Fibroblast of skin of right quadriceps (primary cell): ENCODE data around the gene NATD1.
A peak's percentile ranks its signal among the peaks of the same experiment; 100 is the strongest.
"Not testable (repeated sequence)": the region's sequence is repeated elsewhere in the genome, so short reads cannot be mapped to it uniquely, and the experiment has no call there.

ENCODE experiments used
- DNase-seq: peaks from one replicate; pipeline ENCODE4 v3.0.0-alpha.2; 2013

The NATD1 gene

DNA sequence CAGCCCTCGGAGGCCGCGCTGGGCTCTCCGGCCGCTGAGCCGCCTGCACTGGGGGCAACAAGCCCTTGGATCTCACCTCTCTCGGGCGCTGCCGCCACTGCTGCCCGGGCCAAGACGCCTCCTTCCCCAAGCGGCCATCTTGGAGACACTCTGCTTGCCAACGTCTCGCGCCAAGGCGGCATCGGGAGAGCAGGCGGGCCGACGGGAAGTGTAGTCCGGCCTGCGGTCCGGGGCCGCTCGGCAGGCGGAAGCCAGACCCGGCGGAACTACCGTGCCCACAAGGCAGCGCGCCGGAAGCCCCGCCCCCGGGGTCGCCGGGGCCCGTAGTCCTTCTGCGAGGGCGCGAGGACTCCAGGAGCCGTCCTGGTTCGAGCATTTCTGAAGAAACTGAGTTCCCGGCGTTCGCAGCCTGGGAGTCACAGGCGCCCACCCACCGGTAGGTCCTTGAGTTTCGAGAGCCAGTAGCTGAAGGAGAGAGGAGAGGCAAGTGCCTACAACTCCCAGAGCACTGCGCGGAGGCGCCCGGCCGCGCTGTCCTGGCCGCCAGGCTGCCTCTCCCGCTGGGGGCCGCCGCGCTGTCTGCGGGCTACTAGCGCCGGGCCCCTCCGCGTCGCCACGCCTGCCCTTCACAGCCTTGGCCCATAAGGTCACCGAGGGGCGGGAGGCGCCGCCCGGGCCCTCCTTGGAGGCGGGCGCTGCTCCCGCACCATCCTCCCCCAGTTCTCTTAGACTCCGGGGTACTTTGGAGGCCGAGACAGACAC is 39.0 kb downstream of the NATD1 start, which contains the start of gene TMEM11:
Gene TMEM11 (minus strand): TSS at position 147 of the 762 bp plus-strand sequence. CDS start 9 bp downstream, at position 138.
- peak; percentile 92 for DNase-seq

DNA sequence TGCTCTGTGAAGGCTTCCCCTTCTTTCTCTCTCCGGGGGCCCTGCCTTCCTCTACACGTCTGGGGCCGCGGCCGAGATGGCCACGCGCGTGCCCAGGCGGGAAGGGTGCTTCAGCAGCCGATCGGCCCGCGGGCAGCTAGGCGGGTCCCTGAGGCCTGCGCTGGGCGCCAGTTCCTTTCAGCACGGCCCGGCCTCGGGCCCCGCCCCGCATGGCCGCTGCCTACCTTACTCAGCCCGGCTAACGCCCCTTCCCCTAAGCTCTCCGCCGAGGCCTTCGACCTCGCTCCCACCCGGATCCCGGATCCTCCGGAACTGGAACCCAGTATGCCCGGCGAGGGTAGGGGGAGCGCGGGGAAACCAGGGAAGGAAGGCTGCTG is 39.6 kb downstream of the NATD1 start:
- no peak for DNase-seq

DNA sequence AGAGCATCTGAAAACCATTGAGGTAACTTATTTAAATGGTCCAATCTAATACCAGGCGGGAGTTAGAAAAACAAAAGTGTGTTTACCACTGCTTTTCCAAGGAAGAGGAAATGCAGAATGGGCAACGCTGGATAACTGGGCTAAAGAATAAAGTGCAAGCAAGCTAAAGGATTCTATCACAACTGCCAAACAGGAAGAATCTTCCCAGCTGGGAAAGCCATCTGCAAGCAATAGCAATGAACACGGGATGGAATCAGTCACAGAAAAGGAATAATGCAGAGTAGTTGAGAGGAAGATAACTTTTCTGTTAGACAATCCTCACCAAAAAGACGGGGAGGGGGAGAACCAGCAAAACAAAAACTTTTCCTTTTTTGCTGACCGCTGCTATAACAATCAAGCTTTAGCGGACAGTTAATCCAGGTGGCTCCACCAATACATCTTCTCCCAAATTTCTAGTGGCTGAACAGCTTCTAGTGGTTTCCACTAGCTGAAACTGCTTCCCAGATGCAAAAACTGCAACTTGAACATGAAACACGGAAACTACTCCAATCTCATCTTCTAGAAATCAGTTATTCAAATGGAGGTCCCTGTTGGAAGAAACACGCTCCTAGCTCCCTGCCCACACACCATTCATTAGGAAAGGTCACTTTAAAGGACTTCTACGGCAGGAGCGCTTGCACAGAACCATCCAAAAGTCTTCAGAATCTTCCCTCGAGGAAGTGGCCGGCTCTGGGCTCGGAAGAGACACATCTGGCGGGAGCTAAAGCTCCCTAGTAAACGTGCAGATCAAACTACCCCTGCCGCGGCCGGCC is 40.2 kb downstream of the NATD1 start:
- DNase-seq, result no peak

DNA sequence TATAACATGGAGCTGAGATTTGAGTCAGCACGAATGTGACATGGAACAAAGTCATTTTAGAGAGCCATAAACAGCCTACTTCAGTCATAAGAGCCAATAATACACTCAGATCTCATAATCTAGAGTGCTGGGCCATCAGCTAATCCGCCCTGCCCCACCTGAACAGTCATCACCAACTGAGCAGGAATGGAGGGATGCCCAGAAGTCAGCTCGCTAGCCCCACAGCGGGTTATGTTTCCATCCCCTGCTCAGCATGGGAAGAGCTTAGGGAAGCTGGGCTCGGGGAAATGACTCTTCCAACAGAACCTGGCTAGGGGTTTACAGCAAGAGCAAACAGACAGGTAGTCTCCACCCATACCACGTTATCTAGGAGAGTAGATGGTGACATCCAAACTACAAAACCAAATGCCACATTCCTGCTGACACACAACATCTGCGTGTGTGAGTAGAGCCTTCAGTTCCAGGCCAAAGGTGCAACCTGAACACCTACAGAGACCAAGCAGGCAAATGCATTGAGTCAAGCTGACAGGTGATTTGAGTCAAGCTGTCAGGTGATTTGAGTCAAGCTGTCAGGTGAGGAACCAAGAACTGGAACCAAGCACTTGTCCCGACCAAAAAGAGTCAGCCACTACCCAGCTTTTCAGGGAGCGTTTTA is 41.3 kb downstream of the NATD1 start:
- DNase-seq, result no peak

DNA sequence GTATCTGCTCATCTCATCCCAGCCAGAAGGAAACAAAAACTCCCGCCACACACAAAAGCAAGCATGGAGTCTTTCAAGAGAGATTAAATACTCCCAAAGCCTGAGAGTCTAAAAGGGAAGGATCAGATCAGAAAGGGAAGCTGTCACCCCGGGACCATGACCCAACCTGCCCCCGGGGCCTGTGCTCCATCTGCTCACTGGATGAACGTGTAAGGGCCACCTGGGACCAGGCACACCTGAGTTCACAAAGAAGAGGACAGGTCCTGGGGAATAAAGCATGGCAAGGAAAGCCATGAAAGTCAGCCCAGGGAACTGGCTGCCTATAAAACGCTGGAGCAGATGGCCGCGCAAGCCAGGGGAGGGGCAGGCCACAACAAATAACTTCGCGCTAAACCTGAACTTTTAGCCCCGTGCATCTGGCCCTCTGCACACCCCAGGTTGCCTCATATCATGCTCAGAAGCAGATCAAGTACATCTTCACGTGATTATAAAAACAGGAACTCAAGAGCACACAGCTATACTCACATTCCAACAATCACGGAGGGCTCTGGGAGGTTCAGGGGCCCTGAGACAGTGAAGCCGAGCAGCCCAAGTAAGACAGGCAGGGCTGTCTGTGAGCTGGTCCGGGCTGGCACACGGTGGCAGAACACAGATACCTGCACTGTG is 42.7 kb downstream of the NATD1 start:
- DNase-seq, result no peak

DNA sequence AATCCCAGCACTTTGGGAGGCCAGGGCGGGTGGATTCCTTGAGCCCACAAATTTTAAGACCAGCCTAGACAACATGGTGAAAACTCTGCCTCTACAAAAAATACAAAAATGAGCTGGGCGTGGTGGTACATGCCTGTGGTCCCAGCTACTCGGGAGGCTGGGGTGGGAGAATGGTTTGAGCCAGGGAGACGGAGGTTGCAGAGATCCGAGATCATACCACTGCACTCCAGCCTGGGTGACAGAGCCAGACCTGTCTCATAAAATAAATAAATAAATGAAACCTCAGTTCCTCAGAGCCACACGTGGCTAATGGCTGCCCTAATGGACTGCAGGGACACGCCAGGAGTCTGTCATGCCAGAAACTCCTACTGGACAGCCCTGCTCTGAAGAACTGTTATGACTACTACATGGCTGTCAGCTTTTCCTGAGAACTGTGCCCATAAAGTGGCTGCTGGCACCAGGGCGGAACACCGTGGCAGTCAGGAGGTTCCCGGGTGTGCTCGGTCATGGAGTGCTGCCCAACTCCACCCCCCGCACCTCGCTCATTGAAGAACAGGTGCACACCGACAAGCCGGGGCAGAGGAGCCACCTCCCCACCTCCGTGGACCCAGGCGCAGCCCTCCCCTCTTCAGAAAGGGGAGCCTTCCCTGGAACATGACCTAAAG is 43.6 kb downstream of the NATD1 start:
- DNase-seq, result no peak

DNA sequence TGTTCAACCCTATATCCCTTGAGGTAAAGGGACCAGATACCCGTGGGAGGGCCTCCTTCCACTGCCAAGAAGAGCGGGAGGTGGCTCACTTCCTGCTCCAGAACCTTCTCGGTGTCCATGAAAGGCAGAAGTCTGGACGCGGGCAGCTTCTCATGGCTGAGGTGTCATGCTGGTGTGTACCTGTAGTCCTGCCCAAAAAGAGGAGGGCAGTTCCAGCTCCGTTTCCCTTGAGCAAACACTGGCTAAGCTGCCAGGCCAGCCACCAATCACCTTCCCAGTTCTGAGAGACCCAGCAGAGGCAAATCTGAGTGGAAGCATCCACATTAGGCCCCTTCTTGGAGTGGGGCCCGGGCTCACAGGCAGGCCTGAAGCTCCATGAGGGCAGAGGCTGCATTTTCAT is 44.9 kb downstream of the NATD1 start:
- no peak for DNase-seq

DNA sequence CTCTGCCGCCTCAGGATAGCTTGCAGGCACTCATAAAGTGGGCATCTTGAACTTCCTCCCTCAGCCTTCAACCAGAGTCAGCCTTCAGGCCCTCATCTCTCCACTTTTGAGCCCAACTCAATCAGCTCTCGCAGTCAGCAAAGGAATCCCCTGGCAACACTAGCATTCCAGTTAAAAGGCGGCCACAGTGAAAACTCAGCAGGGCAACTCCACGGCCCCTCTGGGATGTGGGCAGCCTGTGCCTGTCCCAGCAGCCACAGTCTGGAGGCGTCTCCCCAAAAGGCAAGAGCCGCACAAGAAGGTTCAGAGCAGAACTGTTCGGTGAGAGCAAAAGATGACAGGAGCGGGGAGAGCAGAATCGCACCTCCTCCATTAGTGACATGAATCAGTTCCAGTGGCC is 48.3 kb downstream of the NATD1 start:
- DNase-seq, result no peak

DNA sequence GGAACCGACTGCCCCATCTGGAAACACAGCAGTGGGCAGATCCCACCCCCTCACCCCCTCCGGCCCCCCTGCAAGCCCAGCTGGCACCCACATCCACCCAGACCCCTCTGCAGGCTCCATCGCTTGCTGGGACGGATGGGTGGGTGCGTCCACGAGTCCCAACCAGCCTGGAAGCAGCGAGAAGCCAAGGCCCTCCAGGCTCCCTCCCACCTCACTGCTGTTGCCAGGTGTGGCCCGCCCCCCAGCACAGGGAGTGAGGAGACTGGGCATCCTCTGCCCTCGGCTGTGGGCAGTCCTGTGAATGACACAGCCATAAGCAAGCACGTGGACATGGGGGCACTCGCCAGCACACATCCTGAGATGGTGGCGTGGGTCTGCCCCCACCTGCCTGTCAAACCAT is 50.7 kb downstream of the NATD1 start:
- no peak for DNase-seq

DNA sequence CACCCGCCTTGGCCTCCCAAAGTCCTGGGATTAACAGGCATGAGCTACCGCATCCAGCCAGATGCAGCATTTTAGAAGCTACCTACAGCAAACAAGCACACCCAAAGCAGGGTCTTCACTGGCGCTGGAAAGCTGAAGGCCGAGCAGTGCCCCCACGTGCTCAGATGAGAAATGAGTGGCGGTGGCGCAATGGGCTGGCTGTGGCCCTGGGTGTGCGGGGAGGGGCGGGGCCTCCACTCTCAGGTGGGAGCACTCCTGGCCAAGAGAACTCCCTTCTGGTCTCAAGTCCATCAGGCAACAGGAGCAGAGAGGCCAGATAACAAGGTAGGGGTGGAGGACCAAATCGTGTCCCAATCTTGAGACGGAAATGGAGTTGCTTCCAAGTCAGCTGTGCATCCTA is 51.3 kb downstream of the NATD1 start:
- DNase-seq, result no peak

DNA sequence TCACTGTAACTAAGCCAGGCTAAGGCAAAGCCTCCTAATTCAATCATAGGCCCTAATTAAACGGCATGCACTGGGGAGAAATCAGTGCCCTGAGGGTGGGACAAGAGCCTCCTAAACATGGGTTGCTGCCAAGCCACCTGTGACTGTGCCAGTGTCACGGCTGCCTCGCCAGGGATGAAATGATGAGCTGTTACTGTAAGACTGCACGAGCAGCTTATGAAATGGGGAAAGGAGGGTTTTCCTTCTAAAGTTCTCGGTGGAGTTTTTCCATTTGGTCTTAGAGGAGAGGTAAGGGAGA is 52.0 kb downstream of the NATD1 start:
- no peak for DNase-seq

DNA sequence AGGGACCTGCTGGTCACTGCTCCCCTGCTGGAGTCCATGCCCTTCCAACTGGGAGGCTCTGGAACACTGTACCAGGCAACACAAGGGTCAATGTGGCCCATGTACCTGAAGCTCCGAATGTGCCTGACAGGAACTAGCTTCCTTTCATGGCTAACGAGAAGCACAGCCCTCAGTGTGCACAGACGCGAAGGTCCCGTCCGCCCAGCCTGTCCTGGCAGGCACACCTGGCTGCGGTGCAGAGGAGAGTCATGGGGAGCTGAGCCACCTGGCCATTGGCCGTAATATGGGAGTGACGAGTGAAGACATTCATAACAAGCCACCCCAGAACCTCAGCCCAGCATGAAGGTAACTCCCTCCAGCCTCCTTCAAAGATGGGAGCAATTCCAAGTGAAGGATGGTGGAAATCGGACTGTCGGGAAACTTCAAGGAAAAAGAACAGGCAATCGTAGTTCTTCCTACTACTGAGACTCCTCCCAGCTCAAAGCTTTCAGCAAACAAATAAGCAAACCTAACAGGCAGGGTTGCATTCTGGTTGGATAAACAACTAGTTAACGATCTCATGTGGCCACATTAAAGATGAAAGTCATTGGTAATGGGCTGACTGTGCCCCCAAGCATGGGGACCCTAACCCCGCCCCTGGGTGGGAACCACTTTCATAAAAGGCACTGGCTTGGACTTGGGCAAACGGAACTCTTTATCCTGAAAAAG is 52.5 kb downstream of the NATD1 start:
- DNase-seq, result no peak

DNA sequence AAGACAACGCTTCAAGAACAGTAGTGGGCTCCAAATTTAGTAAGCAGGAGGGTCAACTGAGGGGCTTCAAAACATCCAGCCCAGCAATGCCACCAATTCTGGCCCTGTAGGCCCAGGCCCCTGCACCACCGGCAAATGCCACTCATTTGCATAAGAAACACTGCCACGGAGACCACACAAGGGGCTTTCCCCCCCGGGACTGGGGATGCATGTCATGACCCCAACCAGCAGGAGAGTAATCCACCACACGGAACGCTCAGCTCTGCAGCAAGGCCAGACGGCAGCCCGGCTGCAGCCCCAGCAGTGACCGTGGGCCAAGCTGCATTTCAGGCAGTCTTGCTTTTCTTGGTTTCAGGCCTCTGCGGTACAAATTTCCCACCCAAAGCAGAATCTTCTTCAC is 53.4 kb downstream of the NATD1 start:
- no peak for DNase-seq

DNA sequence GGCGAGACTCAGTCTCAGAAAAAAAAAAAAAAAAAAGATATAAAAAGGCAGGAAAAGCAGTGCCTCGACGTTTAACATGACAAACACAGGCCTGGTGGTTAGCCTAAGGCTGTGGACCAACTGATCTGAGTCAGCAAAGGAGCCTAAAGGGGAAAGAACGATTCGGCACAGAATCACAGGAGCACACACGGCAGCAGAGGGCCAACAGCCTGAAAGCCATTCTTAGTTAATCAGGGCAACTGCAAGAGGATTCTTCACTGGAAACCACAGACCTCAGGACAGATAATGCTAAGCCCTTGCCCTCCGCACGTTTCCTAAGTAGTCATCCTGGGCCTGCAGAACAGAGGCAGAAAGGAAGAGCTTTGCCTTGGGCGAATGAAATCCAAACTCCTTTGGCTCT is 53.9 kb downstream of the NATD1 start:
- DNase-seq, result peak; percentile 38

DNA sequence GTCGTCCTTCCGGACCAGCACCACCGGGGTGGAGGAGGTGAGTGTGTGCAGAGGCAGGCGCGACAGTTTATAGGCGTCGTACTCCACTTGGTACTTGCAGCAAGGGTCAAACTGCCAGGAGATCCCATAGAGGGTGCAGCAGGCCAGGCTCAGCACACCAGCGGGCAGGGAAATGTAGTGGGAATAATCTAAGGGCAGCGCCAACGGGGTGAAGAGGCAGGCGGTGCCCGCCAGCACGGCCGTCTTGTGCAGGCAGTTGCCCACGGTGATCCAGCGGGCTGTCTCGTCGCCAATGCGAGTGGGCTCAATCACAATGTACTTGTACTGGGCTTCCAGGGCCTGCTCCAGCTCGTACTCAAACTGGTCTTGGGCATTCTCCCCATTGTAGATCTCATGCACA is 54.8 kb downstream of the NATD1 start:
- no peak for DNase-seq

DNA sequence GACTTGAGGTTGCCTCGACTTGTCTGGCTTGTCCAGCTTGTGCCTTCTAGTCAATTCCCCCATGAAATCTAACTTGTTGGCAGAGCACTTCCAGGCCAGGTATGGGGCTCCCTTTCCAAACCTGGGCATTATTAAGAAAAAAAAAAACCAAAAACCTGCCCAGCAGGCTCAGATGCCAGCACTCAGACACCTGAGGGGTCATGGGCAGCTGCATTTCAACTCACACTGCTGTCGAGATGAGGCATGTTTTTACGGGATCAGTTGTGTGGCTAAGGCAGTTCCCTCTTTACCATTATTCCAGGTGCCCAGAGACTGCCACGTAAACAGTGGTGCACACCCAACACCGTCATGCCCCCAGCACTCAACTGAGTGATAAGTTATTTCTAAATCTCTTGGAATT is 57.1 kb downstream of the NATD1 start:
- DNase-seq, result no peak

DNA sequence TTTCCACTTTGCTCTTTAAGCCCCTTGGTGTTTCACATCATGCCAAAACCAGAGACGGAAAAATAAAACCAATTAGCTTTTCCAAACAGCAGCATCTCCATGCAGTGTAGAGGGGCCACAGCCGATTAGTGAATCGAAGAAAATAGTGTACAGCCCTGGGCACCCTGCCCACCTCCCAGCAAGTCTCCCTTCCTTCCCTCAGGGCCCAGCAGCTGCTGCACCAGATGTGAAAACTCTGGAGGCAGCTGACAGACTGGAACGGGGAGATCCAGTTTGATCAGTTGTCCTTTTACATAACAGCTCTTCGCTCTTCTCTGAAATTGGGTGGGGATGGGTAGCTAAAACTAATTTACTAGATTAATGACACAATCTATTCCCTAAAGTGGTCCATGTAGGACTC is 58.5 kb downstream of the NATD1 start:
- no peak for DNase-seq

DNA sequence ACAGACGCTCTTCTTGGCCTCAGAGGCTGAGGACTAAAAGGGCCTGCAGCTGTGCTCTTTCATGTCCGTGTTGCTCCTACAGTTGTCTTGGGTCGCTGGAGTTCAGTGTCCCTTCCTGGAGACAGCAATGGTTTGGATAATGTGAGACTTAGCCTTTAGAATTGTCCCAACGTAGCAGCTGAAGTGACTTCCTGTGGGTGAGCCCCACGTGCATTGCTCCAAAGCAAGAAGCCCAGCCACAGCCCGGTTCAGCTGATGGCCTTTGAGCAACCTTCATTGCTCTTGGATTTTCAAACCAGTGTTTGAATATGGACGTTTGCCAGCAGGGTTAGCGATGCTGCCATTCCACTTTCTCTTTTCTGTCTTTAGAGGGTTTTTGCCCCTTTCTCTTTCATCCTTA is 59.0 kb downstream of the NATD1 start:
- no peak for DNase-seq

DNA sequence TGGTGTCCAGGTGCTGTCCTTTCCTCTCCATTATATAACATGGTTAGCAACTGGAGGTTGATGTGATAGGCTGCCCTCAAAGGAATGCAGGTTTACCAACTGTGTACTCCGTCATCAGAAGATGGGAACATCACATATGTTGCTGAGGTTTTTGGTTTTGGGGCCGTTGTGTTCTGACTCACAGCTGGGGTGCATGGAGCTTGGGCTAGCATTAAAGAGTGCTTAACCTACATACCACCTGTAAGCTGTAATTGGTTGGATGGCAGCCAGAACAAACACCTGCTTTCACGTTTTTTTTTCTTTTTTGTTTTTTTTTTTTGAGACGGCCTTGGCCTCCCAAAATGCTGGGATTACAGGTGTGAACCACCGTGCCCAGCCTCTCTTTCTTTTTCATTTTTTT is 60.2 kb downstream of the NATD1 start:
- no peak for DNase-seq

DNA sequence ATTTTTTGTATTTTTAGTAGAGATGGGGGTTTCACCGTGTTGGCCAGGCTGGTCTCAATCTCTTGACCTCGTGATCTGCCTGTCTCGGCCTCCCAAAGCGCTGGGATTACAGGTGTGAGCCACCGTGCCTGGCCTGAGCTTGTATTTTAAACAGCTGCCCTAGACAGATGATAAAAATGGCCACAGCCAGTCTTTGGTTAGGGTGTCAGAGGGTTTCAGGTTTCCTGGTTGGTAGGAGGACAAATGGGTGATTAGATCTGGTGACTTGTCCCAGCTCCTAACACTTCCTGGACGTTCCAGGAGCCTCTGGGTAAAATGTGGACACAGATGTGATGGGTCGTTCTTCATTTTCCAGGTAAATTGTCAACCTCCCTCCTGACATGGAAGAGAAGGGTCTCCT is 60.8 kb downstream of the NATD1 start:
- DNase-seq, result not testable (repeated sequence)

DNA sequence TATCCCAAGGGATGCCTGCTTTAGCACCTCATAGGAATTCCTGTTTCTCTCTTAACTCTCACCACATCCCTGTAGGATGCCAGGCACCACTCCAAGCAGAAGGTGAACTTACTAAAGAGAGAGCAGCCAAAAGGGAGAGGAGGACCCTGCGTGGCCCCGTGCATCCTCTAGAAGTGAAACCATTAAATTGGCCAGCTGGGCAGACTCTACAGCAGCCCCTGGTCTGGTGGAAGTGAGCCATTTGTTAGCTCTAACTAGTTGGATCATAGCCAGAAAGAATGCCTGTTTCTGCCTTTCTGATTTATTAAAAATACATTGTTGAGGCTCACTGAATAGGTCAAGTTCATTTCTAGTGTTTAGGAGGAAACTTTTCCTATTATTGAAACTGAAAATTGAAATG is 61.5 kb downstream of the NATD1 start:
- no peak for DNase-seq

DNA sequence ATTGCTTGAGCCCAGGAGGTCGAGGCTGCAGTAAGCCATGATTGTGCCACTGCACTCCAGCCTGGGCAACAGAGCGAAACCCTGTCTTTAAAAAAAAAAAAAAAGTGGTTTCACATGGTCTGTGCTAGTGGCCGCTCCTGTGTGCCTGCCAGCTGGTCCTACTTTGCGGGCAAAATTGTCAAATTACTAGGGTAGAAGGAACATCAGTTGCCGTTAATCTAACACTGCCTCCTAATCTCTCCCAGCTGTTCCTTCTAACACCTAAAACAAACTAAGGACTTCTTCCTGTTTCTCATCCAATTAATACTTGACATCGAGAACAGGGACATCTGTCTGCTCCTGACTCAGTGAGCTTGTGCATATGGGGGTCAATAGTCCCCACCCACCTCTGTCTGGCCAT is 63.1 kb downstream of the NATD1 start:
- no peak for DNase-seq
